ENCODE data around the gene OR6C65. TPM values are rescaled to one million over a fixed set of nuclear protein-coding genes. Genes with fewer than 3 reads are reported as not detected.

OR6C65 gene
- total and polyA plus RNA-seq, 5 donors from 2014 or later = not detected

- H3K4me3 ChIP-seq (ENCODE audit: low read depth, low read length) = no peak overlapping the region
- H3K27me3 ChIP-seq (ENCODE audit: control insufficient read depth, insufficient read depth, low read length) = peaks cover 10% of the 10 kb centered on the region
- DNase-seq (no peak), ATAC-seq (ENCODE audit: low read depth in 2 of 2) (no peak)
- no peaks in the 10 kb centered on the region for H3K36me3 ChIP-seq (ENCODE audit: control insufficient read depth, insufficient read depth, low read length)
- H3K9me3 ChIP-seq (ENCODE audit: control insufficient read depth in 2 of 2, low read length in 2 of 2) = no peaks in the 10 kb centered on the region
- no peaks in the 10 kb centered on the region for H3K36me3 Mint-ChIP-seq
- H3K27me3 Mint-ChIP-seq = peaks cover 19% of the 10 kb centered on the region
- H3K27ac ChIP-seq (ENCODE audit: insufficient read depth, low read length, poor library complexity, severe bottlenecking) = no peak overlapping the region
- H3K4me1 ChIP-seq (ENCODE audit: control insufficient read depth, insufficient read depth, low read length, poor library complexity, severe bottlenecking) = no peaks in the 10 kb centered on the region
- no peak overlapping the region for H3K27ac Mint-ChIP-seq
- H3K9me3 Mint-ChIP-seq = peaks cover 0 to 2% (median 0%) of the 10 kb centered on the region in 7 donors
- H3K4me3 Mint-ChIP-seq = no peak overlapping the region
- H3K4me1 Mint-ChIP-seq = no peaks in the 10 kb centered on the region
These were observed 48.5 kb downstream of the OR6C65 start for GRCh38 chr12:55448825-55449224.

Other genes with a start within 250 kb of the OR6C65 start
- gene OR10A7, start 179.5 kb upstream of the OR6C65 start, total RNA-seq = not detected
- gene OR10A7, start 179.5 kb upstream of the OR6C65 start, polyA plus RNA-seq = not detected
- gene OR6C74, start 155.9 kb upstream of the OR6C65 start, total RNA-seq = not detected
- gene OR6C74, start 155.9 kb upstream of the OR6C65 start, polyA plus RNA-seq = not detected
- gene OR6C6, start 104.0 kb upstream of the OR6C65 start, total RNA-seq = not detected
- gene OR6C6, start 104.0 kb upstream of the OR6C65 start, polyA plus RNA-seq = not detected
- gene OR6C1, start 86.2 kb upstream of the OR6C65 start, total RNA-seq = not detected
- gene OR6C1, start 86.2 kb upstream of the OR6C65 start, polyA plus RNA-seq = not detected
- not detected for gene OR6C3, start 69.8 kb upstream of the OR6C65 start, total RNA-seq
- gene OR6C3, start 69.8 kb upstream of the OR6C65 start, polyA plus RNA-seq = not detected
- gene OR6C75, start 37.6 kb upstream of the OR6C65 start, total RNA-seq = not detected
- gene OR6C75, start 37.6 kb upstream of the OR6C65 start, polyA plus RNA-seq = not detected
- gene OR6C76, start 25.7 kb downstream of the OR6C65 start, total RNA-seq = not detected
- not detected for gene OR6C76, start 25.7 kb downstream of the OR6C65 start, polyA plus RNA-seq
- not detected for gene OR6C2, start 43.5 kb downstream of the OR6C65 start, total RNA-seq
- gene OR6C2, start 43.5 kb downstream of the OR6C65 start, polyA plus RNA-seq = not detected
- not detected for gene OR6C70, start 69.6 kb downstream of the OR6C65 start, total RNA-seq
- gene OR6C70, start 69.6 kb downstream of the OR6C65 start, polyA plus RNA-seq = not detected
- gene OR6C68, start 91.8 kb downstream of the OR6C65 start, total RNA-seq = not detected
- not detected for gene OR6C68, start 91.8 kb downstream of the OR6C65 start, polyA plus RNA-seq
- not detected for gene OR6C4, start 149.1 kb downstream of the OR6C65 start, total RNA-seq
- not detected for gene OR6C4, start 149.1 kb downstream of the OR6C65 start, polyA plus RNA-seq
- gene OR2AP1, start 171.9 kb downstream of the OR6C65 start, total RNA-seq = 0.25 TPM
- not detected for gene OR2AP1, start 171.9 kb downstream of the OR6C65 start, polyA plus RNA-seq
- not detected for gene OR10P1, start 236.4 kb downstream of the OR6C65 start, total RNA-seq
- gene OR10P1, start 236.4 kb downstream of the OR6C65 start, polyA plus RNA-seq = not detected